GM12801 (cell line): Measurements from ENCODE around the gene CDK13.

Source experiments
- TF ChIP-seq, protein P1 (sequence below): IDR thresholded peaks from one replicate; pipeline ENCODE4 v1.5.1; 2011; ENCODE audit warnings: control low read depth; ENCODE audit not compliant: insufficient read length; ENCODE audit errors: extremely low read depth

CDK13 gene

GRCh38 chr7:40102897-40103296 lies 152.8 kb downstream of the CDK13 start:
- TF ChIP-seq, protein P1, sequence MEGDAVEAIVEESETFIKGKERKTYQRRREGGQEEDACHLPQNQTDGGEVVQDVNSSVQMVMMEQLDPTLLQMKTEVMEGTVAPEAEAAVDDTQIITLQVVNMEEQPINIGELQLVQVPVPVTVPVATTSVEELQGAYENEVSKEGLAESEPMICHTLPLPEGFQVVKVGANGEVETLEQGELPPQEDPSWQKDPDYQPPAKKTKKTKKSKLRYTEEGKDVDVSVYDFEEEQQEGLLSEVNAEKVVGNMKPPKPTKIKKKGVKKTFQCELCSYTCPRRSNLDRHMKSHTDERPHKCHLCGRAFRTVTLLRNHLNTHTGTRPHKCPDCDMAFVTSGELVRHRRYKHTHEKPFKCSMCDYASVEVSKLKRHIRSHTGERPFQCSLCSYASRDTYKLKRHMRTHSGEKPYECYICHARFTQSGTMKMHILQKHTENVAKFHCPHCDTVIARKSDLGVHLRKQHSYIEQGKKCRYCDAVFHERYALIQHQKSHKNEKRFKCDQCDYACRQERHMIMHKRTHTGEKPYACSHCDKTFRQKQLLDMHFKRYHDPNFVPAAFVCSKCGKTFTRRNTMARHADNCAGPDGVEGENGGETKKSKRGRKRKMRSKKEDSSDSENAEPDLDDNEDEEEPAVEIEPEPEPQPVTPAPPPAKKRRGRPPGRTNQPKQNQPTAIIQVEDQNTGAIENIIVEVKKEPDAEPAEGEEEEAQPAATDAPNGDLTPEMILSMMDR = no peak

DNA sequence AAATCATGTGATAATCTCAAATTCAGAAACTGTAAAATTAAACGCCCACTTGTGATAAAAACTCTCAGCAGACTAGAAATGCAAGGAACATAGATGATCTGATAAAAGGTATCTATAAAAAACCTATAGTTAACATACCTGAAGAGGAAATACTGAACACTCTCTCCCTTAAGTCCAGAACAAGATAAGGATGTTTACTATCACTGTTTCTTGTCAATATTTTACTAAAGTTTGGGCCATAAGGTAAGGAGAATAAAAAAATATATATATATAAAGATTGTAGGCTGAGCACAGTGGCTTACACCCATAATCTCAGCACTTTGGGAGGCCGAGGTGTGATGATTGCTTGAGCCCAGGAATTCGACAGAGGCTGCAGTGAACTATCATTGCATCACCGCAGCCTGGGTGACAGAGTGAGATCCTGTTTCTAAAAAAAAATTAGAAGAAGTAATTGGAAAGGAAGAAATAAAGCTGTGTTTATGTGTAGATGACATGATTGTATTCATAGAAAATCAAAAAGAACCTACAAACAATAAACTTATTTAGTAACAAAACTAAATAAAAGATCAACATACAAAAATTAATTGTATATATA lies 155.9 kb downstream of the CDK13 start:
- TF ChIP-seq, protein P1 = no peak

DNA sequence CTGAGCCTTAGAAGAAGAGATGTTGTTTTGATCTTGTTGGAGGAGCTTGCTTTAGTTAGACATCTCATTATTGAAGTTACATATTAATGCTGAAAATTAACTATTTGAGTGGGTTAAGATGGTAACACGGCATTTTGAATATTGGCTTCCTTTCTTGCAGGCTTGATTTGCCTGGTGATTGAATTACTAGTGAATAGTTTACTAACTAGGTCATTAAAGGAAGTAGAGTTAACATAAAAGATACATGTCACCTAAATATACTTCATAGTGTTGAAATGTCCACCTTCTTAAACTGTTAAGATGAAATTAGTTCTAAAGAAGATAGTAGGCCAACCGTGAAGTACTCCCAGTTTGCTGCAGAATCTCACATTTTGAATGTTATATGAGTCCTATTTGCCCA lies 165.9 kb downstream of the CDK13 start:
- TF ChIP-seq, protein P1 = no peak

- TF ChIP-seq, protein P1 = no peak
Measured at GRCh38 chr7:40120020-40120419, 170.0 kb downstream of the CDK13 start.

GRCh38 chr7:40122940-40123254 lies 172.8 kb downstream of the CDK13 start:
- TF ChIP-seq, protein P1 = no peak

DNA sequence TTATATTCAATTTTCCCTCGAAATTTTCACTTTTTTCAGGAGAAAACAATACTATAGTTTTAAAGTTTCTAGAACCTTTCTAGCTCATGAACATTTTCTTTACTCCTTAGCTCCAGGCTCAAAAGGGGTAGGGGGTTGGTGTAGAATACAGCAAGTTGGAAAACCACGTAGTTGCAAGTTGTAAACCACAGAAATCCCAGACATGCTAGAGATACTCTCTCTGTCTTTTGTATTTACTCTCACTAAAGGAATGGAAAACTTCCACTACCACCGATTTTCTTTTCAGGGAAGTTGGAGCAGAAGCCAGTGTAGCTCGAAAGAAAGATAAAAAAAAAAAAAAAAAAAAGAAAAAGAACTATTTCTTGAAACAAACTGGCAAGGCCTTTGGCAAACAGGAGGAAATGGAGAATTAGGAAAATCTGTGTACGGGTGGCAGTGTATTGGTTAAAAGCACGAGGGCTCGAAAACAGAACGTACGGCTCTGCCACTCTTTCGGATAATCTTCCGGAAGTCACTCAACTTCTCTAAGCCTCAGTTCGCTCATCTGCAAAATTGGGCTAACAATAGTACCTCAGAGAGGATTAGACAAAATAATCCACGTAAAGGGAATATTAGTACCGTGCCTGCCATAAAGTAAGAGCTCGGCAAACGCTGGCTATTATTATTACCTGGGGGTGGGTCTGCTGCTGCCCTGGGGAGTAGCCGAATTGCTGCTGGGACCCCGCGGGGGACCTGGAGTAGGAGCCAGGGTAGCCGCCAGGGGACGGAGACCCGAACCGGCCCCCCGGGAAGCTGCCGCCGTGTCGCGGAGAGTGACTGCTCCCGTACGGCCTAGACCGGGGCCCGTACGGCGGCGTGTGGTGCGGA lies 183.7 kb downstream of the CDK13 start:
- TF ChIP-seq, protein P1 = no peak

DNA sequence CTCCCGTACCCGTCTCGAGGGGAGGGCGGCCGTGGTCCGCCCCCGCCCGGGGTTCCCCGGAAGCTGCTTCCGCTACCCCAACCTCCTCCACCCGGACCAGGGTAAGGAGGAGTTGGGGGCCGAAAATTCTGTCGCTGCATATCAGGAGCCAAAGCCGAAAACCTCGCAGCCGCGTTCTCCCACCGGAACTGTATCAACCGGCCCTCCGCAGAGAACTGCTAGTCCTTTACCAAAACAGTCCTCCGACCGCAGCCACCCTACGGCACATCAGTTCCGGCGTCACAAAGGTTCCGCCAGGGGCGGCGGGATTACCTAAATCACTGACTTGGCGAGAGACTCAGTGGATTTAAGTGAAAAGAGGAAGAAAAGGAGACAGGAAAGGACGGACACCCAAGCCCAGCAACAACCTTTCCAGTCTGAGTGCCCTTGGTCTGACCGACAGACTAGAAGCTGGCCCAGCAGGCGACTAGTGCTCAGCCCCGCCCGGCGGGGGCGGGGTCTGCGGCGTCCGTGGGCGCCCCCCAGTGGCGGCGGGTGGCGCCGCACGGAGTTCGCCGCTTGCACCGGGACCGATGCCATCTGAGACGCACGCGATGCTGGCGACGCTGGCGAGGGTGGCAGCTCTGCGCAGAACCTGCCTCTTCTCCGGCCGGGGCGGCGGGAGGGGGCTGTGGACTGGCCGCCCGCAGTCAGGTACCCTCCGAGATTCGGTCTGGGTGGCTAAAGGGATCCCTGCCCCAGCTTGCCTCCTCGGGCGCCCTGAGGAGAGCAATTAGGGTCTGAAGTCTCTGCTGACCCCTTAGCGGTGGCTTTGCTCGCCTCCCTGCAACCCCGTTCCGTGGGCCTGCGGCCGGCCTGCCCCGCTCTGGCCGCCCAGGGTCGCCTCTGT lies 184.6 kb downstream of the CDK13 start, which contains the start of the genes MPLKIP and SUGCT:
Gene MPLKIP (minus strand): TSS at position 195 of the 889 bp plus-strand sequence. CDS start 55 bp downstream, at position 140.
Gene SUGCT (plus strand): TSS at position 578 of the 889 bp plus-strand sequence.
- TF ChIP-seq, protein P1 = no peak
